PC-3 (cell line): ENCODE measurements around the gene DBP. TPM values are rescaled to one million over a fixed set of nuclear protein-coding genes. Genes with fewer than 3 reads are reported as not detected.
"Not testable (repeated sequence)": the region's sequence is repeated elsewhere in the genome, so short reads cannot be mapped to it uniquely, and the experiment has no call there.

Experiments
- ATAC-seq: fragments of 200-7000 bp; cut with Tn5 transposase; 2 replicates; pipeline ENCODE4 v1.9.1; 2020; ENCODE audit warnings: mild to moderate bottlenecking, moderate library complexity
- BruUV-seq: library from RNA; stranded (reverse); fragments of 400-500 nt; replicated peaks from 2 replicates; lab custom pipeline; 2021; lab: Mats Ljungman, UMichigan
- CTCF ChIA-PET: fragments of 300-600 bp; sonication (Branson Sonifier 250); formaldehyde crosslinking; loops from one replicate; lab custom pipeline; 2022; ENCODE audit warnings: antibody characterized with exemption; lab: Charles Lee
- POLR2A ChIA-PET: fragments of 300-600 bp; sonication (Branson Sonifier 250); formaldehyde crosslinking; loops from one replicate; lab custom pipeline; 2022; ENCODE audit warnings: antibody characterized with exemption; ENCODE audit not compliant: unreplicated experiment; lab: Charles Lee
- DNase-seq: peaks from one replicate; pipeline ENCODE4 v3.0.0-alpha.2; 2015
- H2AFZ ChIP-seq: fragments of 300-600 bp; sonication (generic); 2 replicates; pipeline ENCODE4 v1.6.0; 2016; ENCODE audit warnings: antibody characterized with exemption, low read length
- H3F3A ChIP-seq: fragments of 300-600 bp; sonication (generic); one replicate; pipeline ENCODE4 v1.6.0; 2017; ENCODE audit warnings: antibody characterized with exemption, low read length, control low read depth, mild to moderate bottlenecking; ENCODE audit not compliant: unreplicated experiment
- H3K27ac ChIP-seq: fragments of 300-600 bp; sonication (generic); 2 replicates; pipeline ENCODE4 v1.5.1; 2016; ENCODE audit warnings: mild to moderate bottlenecking, low read length
- H3K27me3 ChIP-seq: fragments of 300-600 bp; sonication (generic); 2 replicates; pipeline ENCODE4 v1.6.1; 2016; ENCODE audit warnings: low read length, mixed read lengths
- H3K36me3 ChIP-seq: fragments of 300-600 bp; sonication (generic); 2 replicates; pipeline ENCODE4 v1.6.1; 2016; ENCODE audit warnings: low read depth, mixed run types, low read length, mixed read lengths
- H3K4me1 ChIP-seq: fragments of 300-600 bp; sonication (generic); 2 replicates; pipeline ENCODE4 v1.5.1; 2016; ENCODE audit warnings: low read length; ENCODE audit not compliant: insufficient read depth
- H3K4me2 ChIP-seq: fragments of 300-600 bp; sonication (generic); 2 replicates; pipeline ENCODE4 v1.6.0; 2016; ENCODE audit warnings: low read length
- H3K4me3 ChIP-seq: fragments of 300-600 bp; sonication (generic); 2 replicates; pipeline ENCODE4 v1.5.1; 2016; ENCODE audit warnings: mild to moderate bottlenecking, low read length, mixed read lengths
- H3K79me2 ChIP-seq: fragments of 300-600 bp; sonication (generic); 2 replicates; pipeline ENCODE4 v1.6.1; 2017; ENCODE audit warnings: low read length, mixed read lengths
- H3K9ac ChIP-seq: fragments of 300-600 bp; sonication (generic); 2 replicates; pipeline ENCODE4 v1.6.0; 2016; ENCODE audit warnings: mild to moderate bottlenecking, low read length
- H3K9me2 ChIP-seq: fragments of 300-600 bp; sonication (generic); replicated peaks from 2 replicates; pipeline ENCODE4 v1.6.1; 2016; ENCODE audit warnings: mixed run types, low read length, mixed read lengths
- H3K9me3 ChIP-seq: fragments of 300-600 bp; sonication (generic); 2 replicates; pipeline ENCODE4 v1.6.1; 2016; ENCODE audit warnings: low read length, mixed read lengths
- H4K20me1 ChIP-seq: fragments of 300-600 bp; sonication (generic); 2 replicates; pipeline ENCODE4 v1.6.1; 2016; ENCODE audit warnings: low read length, mixed read lengths
- EZH2 ChIP-seq: fragments of 300-600 bp; sonication (generic); IDR thresholded peaks from one replicate; pipeline ENCODE4 v1.6.1; 2017; ENCODE audit warnings: antibody characterized with exemption, mild to moderate bottlenecking, low read length; ENCODE audit not compliant: unreplicated experiment
- EZH2phosphoT487 ChIP-seq: fragments of 300-600 bp; sonication (generic); IDR thresholded peaks from 2 replicates; pipeline ENCODE4 v1.6.1; 2018; ENCODE audit warnings: mild to moderate bottlenecking, antibody characterized with exemption, low read length, borderline replicate concordance
- intact Hi-C: fragments of 100-400 bp; cut with micrococcal nuclease; formaldehyde crosslinking; loops from 2 replicates; pipeline ENCODE4 v1.9.0; 2023
- total RNA-seq: library from RNA; depleted of rRNA; stranded (reverse); fragments of >200 nt; gene quantifications from 2 replicates; pipeline ENCODE4 v1.2.3, GENCODE V29; 2014
- TF ChIP-seq, protein P1 (sequence below): fragments of 300-600 bp; sonication (generic); conservative IDR thresholded peaks from 2 replicates; pipeline ENCODE4 v1.5.1; 2017; ENCODE audit warnings: antibody characterized with exemption, low read depth, mild to moderate bottlenecking, low read length

Gene DBP
- total RNA-seq, 1 experiment from 2014 or later: 12.2 TPM

- ChIA-PET POLR2A (no interaction called here), CTCF (no interaction called here)
- intact Hi-C loops: no loop called here
- no peaks in the 10 kb centered on the region for H3K27me3 ChIP-seq
- H3F3A ChIP-seq: no peaks in the 10 kb centered on the region
- H3K9me3 ChIP-seq: no peaks in the 10 kb centered on the region
- no peak overlapping the region for H2AFZ ChIP-seq
- ATAC-seq (no peak), DNase-seq (no peak)
- BruUV-seq: no TSS peak
- H3K79me2 ChIP-seq: no peaks in the 10 kb centered on the region
- H3K4me1 ChIP-seq: peaks cover 3% of the 10 kb centered on the region; the same call in 1 of the 2 replicates
- no peak for TF ChIP-seq EZH2phosphoT487
- TF ChIP-seq, protein P1, sequence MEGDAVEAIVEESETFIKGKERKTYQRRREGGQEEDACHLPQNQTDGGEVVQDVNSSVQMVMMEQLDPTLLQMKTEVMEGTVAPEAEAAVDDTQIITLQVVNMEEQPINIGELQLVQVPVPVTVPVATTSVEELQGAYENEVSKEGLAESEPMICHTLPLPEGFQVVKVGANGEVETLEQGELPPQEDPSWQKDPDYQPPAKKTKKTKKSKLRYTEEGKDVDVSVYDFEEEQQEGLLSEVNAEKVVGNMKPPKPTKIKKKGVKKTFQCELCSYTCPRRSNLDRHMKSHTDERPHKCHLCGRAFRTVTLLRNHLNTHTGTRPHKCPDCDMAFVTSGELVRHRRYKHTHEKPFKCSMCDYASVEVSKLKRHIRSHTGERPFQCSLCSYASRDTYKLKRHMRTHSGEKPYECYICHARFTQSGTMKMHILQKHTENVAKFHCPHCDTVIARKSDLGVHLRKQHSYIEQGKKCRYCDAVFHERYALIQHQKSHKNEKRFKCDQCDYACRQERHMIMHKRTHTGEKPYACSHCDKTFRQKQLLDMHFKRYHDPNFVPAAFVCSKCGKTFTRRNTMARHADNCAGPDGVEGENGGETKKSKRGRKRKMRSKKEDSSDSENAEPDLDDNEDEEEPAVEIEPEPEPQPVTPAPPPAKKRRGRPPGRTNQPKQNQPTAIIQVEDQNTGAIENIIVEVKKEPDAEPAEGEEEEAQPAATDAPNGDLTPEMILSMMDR: no peak
- no peak for TF ChIP-seq EZH2
- no peak overlapping the region for H3K4me2 ChIP-seq
- H3K9ac ChIP-seq: no peak overlapping the region
- H4K20me1 ChIP-seq: no peaks in the 10 kb centered on the region
- no peak overlapping the region for H3K4me3 ChIP-seq
- H3K36me3 ChIP-seq: no peaks in the 10 kb centered on the region
- H3K9me2 ChIP-seq: no peaks in the 10 kb centered on the region
- H3K27ac ChIP-seq: no peak overlapping the region
Measured at GRCh38 chr19:48681127-48681470, 43.9 kb upstream of the DBP start.

DNA sequence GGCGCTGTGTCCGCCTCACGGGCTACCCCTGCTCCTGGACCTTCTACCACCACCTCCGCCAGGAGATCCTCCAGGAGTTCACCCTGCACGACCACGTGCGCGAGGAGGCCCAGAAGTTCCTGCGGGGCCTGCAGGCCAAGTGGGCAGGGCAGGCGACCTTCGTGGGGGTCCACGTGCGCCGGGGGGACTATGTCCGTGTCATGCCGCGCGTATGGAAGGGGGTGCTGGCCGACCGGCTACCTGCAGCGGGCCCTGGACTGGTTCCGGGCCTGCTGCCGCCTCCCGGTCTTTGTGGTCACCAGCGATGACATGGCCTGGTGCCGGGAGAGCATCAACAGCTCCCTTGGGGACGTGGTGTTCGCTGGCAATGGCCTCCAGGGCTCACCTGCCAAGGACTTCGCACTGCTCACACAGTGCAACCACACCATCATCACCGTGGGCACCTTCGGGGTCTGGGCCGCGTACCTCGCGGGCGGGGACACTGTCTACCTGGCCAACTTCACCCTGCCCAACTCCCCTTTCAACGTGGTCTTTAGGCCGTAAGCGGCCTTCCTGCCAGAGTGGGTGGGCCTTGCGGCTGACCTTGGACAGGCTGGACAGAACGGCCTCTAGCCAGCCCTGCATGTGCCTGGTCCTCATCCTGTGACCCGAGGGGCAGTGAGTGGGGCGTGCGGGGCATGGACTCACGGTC lies 43.4 kb upstream of the DBP start:
- Histone ChIP-seq H3K9ac (no peak overlapping the region), H3K9me3 (no peaks in the 10 kb centered on the region), H3K4me2 (no peak overlapping the region), H4K20me1 (no peaks in the 10 kb centered on the region), H3K4me1 (no peaks in the 10 kb centered on the region; the same call in 1 of the 2 replicates), H3K27ac (no peak overlapping the region), H3K79me2 (no peaks in the 10 kb centered on the region), H3K27me3 (no peaks in the 10 kb centered on the region), H2AFZ (no peak overlapping the region), H3K9me2 (no peaks in the 10 kb centered on the region), H3F3A (no peaks in the 10 kb centered on the region), H3K36me3 (no peaks in the 10 kb centered on the region), H3K4me3 (no peak overlapping the region)
- intact Hi-C loops: no loop called here
- DNase-seq (no peak), ATAC-seq (no peak)
- TF ChIP-seq EZH2: no peak
- TF ChIP-seq, protein P1: no peak
- TF ChIP-seq EZH2phosphoT487: no peak
- ChIA-PET POLR2A (no interaction called here), CTCF (no interaction called here)
- no TSS peak for BruUV-seq

DNA sequence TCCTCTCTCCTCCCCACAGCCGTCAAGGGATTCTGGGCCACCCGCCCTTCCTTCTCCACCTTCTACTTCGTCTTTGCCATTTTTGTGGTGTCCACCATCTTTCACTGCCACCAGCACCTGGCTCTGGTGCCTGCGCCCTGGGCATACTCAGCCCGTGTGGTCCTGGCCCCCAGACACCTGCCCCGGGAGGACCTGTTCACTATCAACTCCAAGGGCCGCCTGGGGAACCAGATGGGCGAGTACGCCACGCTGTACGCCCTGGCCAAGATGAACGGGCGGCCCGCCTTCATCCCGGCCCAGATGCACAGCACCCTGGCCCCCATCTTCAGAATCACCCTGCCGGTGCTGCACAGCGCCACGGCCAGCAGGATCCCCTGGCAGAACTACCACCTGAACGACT lies 42.8 kb upstream of the DBP start:
- H3K27ac ChIP-seq, H3K27me3 ChIP-seq, H3K79me2 ChIP-seq, H3K9me3 ChIP-seq, BruUV-seq, ATAC-seq, H3K9me2 ChIP-seq, H3K4me3 ChIP-seq, CTCF ChIA-PET, DNase-seq, H3K4me2 ChIP-seq, H4K20me1 ChIP-seq, H2AFZ ChIP-seq, H3K4me1 ChIP-seq, intact Hi-C loops, H3K9ac ChIP-seq, POLR2A ChIA-PET, H3K36me3 ChIP-seq, H3F3A ChIP-seq: not testable (repeated sequence)
